ENCODE results near the gene SLF1.

SLF1 gene

GRCh38 chr5:94691949-94692348 lies 73.5 kb downstream of the SLF1 start:
- Mint-ChIP-seq H3K9me3 (no peaks in the 10 kb centered on the region), H3K27ac (peak overlapping the region in 2 of 3 experiments; percentile 16 to 28), H3K4me1 (peaks cover 34% of the 10 kb centered on the region), H3K27me3 (ENCODE audit: low read depth) (no peaks in the 10 kb centered on the region), H3K4me3 (peak overlapping the region in 2 of 3 experiments; percentile 22 to 49), H3K36me3 (ENCODE audit: low read depth) (peaks cover 3% of the 10 kb centered on the region)
- TF ChIP-seq, protein P1, sequence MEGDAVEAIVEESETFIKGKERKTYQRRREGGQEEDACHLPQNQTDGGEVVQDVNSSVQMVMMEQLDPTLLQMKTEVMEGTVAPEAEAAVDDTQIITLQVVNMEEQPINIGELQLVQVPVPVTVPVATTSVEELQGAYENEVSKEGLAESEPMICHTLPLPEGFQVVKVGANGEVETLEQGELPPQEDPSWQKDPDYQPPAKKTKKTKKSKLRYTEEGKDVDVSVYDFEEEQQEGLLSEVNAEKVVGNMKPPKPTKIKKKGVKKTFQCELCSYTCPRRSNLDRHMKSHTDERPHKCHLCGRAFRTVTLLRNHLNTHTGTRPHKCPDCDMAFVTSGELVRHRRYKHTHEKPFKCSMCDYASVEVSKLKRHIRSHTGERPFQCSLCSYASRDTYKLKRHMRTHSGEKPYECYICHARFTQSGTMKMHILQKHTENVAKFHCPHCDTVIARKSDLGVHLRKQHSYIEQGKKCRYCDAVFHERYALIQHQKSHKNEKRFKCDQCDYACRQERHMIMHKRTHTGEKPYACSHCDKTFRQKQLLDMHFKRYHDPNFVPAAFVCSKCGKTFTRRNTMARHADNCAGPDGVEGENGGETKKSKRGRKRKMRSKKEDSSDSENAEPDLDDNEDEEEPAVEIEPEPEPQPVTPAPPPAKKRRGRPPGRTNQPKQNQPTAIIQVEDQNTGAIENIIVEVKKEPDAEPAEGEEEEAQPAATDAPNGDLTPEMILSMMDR (IDR thresholded peaks at IDR 0.05; ENCODE audit: unreplicated experiment in 3 of 3) = no peak

GRCh38 chr5:94692581-94692980 lies 74.1 kb downstream of the SLF1 start:
- H3K4me1 Mint-ChIP-seq = peaks cover 34% of the 10 kb centered on the region
- H3K4me3 Mint-ChIP-seq = no peak overlapping the region
- H3K36me3 Mint-ChIP-seq (ENCODE audit: low read depth) = peaks cover 3% of the 10 kb centered on the region
- H3K27me3 Mint-ChIP-seq (ENCODE audit: low read depth) = no peaks in the 10 kb centered on the region
- TF ChIP-seq, protein P1 (IDR thresholded peaks at IDR 0.05; ENCODE audit: unreplicated experiment in 3 of 3) = no peak
- no peaks in the 10 kb centered on the region for H3K9me3 Mint-ChIP-seq
- H3K27ac Mint-ChIP-seq = peak overlapping the region in 1 of 3 experiments; percentile 7

GRCh38 chr5:94693043-94693822 lies 74.8 kb downstream of the SLF1 start:
- peak overlapping the region in 2 of 3 experiments; percentile 7 to 35 for H3K27ac Mint-ChIP-seq
- H3K36me3 Mint-ChIP-seq (ENCODE audit: low read depth) = peaks cover 3% of the 10 kb centered on the region
- H3K4me1 Mint-ChIP-seq = peaks cover 37% of the 10 kb centered on the region
- H3K27me3 Mint-ChIP-seq (ENCODE audit: low read depth) = no peaks in the 10 kb centered on the region
- TF ChIP-seq, protein P1 (IDR thresholded peaks at IDR 0.05; ENCODE audit: unreplicated experiment in 3 of 3) = peak; percentile 37 to 66 (median 46)
- no peaks in the 10 kb centered on the region for H3K9me3 Mint-ChIP-seq
- H3K4me3 Mint-ChIP-seq = peak overlapping the region in 1 of 3 experiments; percentile 7

DNA sequence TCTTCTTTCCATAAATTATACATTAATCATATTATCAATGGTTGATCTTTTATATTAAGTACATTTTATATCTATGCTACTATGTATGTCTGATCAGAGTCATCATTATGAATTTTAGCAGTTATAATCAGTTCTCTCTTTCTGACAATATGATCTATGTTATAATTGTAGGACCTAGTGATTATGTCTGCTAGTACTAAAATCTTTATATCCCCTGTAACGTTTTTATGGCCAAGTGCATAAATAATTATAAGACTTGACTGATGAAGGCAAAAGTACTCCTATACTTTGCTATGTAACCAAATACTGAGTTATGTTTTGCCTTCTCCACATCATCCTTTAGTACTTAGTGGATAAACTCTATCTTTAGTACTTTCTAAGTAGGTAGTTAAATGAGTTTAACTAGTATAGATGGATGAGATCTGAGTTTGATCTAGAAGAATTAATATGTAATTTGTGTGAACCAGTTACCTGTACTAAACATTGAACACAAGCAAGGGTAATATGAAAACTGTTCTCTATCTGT lies 75.4 kb downstream of the SLF1 start:
- H3K36me3 Mint-ChIP-seq (ENCODE audit: low read depth) = peaks cover 3% of the 10 kb centered on the region
- H3K4me1 Mint-ChIP-seq = peaks cover 37% of the 10 kb centered on the region
- H3K27me3 Mint-ChIP-seq (ENCODE audit: low read depth) = no peaks in the 10 kb centered on the region
- no peaks in the 10 kb centered on the region for H3K9me3 Mint-ChIP-seq
- no peak overlapping the region for H3K4me3 Mint-ChIP-seq
- TF ChIP-seq, protein P1 (IDR thresholded peaks at IDR 0.05; ENCODE audit: unreplicated experiment in 3 of 3) = no peak
- H3K27ac Mint-ChIP-seq = no peak overlapping the region

GRCh38 chr5:94694671-94695070 lies 76.2 kb downstream of the SLF1 start:
- Mint-ChIP-seq H3K4me3 (no peak overlapping the region), H3K9me3 (no peaks in the 10 kb centered on the region), H3K4me1 (peaks cover 32% of the 10 kb centered on the region), H3K27me3 (ENCODE audit: low read depth) (no peaks in the 10 kb centered on the region), H3K27ac (no peak overlapping the region), H3K36me3 (ENCODE audit: low read depth) (peaks cover 3% of the 10 kb centered on the region)
- TF ChIP-seq, protein P1 (IDR thresholded peaks at IDR 0.05; ENCODE audit: unreplicated experiment in 3 of 3) = no peak
